LNCAP (cell line): ENCODE results near the gene CAPG.

Experiments used
- TF ChIP-seq, protein P1 (sequence below): fragments of 450-650 bp; IDR thresholded peaks from 2 replicates; pipeline ENCODE4 v1.5.1; 2017; ENCODE audit warnings: mild to moderate bottlenecking

Gene CAPG

DNA sequence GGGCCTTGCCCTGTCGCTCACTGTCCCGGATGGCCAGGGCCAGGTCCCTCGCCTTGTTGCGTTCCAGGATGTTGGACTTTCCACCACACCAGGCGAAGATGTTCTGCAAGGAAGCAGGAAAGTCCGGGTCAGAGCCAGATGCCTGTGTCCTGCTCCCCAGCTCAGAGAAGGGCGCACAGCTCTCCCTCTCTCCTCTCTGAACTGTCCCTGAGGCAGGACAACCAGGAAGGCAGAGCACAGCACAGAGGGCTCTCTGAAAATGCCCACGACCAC is 11.0 kb downstream of the CAPG start:
- TF ChIP-seq, protein P1, sequence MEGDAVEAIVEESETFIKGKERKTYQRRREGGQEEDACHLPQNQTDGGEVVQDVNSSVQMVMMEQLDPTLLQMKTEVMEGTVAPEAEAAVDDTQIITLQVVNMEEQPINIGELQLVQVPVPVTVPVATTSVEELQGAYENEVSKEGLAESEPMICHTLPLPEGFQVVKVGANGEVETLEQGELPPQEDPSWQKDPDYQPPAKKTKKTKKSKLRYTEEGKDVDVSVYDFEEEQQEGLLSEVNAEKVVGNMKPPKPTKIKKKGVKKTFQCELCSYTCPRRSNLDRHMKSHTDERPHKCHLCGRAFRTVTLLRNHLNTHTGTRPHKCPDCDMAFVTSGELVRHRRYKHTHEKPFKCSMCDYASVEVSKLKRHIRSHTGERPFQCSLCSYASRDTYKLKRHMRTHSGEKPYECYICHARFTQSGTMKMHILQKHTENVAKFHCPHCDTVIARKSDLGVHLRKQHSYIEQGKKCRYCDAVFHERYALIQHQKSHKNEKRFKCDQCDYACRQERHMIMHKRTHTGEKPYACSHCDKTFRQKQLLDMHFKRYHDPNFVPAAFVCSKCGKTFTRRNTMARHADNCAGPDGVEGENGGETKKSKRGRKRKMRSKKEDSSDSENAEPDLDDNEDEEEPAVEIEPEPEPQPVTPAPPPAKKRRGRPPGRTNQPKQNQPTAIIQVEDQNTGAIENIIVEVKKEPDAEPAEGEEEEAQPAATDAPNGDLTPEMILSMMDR = no peak

DNA sequence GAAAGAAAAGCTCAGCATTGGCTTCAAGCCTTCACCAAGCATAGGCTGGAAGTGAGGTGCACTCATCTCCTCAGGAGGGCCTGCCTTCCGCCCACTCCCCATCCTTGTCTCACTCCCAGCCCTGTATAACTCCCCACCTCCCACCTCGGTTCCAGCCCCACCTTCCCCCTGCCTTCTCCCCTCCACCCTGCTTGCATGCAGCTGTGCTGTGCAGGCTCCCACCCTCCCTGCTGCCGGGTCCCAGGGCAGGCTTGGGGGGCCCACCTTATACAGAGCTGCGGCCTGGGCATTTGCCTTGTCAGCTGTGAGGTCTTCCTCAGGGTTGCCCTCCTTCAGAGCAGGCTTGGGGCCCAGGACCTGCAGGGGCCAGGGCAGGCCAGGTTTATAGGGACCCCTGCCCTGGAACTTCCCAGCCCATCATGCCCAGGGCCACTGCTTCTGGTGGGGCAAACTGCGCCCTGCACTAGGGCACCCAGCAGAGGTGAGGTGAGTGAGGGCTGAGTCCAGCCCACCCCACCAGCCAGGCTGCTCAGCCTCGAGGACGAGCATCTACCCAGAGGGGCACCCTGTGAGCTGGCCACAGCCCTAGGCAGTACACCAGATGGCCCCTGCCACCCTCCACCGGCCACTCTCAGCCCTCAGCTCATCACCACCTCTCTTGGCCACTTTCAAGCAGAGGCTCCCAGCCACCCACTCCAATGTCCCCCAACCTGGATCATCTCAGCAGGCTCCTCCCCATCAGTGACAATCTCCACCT is 11.6 kb downstream of the CAPG start:
- TF ChIP-seq, protein P1 = no peak

DNA sequence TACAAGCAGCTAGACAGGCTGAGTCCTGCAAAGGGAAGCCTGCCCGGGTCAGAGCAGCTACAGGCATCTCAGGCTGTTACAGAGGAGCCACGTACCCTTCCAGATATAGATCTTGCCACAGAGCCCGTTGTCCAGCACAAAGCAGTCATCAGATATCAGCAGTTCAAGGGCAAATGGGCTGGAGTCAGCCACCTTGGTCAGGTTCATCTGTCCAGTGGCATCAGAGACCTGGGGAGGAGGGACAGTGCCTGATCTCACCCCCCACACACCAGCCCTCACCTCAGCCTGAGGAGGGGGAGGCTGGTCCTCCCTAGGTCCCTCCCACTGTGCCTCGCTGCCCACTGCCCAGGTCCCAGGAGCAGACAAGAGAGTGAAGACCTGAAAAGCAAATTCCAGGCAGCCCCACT is 12.2 kb downstream of the CAPG start:
- TF ChIP-seq, protein P1 = no peak

DNA sequence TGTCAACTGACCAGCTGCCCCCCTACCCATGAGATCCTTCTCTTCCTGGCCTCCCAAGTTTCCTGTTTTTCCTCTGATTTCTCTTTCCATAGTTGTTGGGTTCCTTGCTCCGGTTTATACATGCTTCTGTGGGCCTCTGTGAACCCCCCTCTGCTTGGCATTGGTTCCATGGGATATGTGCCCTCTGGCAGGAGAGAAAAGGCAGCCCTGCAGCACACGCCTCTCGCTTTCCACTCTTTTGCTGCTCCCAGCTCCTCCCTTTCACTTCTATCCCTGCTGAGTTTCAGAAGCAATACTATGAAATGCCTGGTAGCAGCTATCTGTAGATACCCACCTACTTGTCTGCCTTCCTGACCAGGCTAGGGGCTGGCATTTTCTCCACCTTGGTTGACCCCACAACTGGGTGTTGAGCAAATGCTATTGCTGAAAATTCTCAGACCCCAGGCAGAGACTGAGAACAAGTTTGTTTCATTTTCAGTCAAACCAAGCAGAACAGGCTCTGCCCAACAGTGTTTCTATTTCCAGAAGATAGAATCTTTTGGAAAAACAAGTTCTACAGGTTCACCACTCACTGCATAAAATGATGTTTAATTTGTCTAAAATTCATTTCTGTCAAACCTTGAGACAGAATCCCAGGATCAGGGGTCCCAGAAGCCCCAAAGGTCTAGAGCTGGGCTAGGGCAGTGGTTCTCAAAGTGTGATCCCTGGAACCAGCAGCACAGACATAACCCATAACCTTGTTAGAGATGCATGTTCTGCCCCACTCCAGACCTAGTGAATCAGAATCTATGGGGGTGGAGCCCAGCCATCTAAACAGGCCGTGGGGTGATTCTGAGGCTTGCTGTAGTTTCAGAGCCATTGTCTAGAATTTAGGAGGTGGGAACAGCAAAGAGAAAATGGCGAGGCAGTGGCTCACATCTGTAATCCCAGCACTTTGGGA is 13.4 kb downstream of the CAPG start:
- TF ChIP-seq, protein P1 = no peak

DNA sequence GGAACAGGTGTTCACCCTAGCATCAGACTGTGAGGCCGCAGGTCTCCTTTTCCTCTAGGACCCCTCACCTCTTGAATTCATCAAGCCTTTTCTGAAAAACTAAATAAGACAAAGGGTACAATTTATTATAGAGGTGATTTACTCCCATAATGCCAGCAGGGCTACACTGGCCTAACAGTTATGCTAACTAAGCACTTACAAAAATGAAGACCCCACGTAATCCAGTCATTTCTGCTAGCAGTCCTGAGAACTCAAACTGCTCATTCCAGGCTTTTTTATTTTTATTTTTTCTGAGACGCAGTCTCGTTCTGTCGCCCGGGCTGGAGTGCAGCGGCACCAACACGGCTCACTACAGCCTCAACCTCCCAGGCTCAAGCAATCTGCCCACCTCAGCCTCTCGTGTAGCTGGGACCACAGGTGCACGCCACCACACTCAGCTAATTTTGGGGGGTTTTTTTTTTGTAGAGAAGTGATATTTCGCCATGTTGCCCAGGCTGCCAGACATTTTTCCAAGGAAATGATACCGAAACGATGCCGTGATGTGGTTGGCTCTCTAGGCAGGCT is 14.2 kb downstream of the CAPG start:
- TF ChIP-seq, protein P1 = no peak

DNA sequence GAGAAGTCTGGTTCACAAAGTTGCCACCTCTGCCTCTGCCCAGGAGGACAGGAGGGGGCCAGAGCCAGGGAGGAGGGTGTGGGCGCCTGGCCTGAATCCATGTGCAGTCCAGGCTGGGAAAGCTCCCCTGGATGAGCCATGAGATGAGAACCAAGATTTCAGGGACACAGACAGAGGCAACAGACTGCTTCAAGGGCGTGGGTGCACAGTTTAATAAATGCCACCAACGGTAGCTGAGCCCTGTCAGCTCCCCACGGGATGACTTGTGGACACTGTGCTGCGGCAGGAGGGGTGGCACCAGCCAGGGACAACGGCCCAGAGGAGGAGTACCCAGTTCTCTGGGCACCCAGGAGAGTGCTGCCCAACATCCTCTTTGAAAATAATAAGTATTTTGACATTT is 15.2 kb downstream of the CAPG start:
- TF ChIP-seq, protein P1 = no peak

DNA sequence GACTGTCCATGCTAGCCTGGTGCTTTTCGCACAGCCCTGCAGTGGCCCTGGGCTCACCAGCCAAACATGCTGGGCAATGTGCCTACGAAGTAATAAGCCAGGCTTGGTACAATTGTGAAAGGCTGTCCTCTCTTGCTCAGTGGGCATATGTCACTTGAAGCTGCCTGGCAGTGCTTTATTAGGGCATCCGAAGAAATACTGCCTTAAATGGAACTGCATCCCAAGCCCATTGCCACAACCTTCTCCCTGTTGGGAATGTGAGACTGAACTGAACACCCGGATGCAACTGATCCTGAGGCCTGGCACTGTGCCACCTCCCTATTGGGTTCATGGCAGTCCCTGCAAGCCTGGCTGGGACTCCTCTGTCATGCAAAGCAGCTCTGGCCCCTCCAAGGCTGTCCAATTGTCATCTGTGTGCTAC is 15.9 kb downstream of the CAPG start:
- TF ChIP-seq, protein P1 = no peak
